ENCODE results near the gene ARHGEF19. TPM values are rescaled to one million over a fixed set of nuclear protein-coding genes. Genes with fewer than 3 reads are reported as not detected.

ARHGEF19 gene
- total and polyA plus RNA-seq, 10 donors = 3.5 to 12.9 (median 7.8) TPM

DNA sequence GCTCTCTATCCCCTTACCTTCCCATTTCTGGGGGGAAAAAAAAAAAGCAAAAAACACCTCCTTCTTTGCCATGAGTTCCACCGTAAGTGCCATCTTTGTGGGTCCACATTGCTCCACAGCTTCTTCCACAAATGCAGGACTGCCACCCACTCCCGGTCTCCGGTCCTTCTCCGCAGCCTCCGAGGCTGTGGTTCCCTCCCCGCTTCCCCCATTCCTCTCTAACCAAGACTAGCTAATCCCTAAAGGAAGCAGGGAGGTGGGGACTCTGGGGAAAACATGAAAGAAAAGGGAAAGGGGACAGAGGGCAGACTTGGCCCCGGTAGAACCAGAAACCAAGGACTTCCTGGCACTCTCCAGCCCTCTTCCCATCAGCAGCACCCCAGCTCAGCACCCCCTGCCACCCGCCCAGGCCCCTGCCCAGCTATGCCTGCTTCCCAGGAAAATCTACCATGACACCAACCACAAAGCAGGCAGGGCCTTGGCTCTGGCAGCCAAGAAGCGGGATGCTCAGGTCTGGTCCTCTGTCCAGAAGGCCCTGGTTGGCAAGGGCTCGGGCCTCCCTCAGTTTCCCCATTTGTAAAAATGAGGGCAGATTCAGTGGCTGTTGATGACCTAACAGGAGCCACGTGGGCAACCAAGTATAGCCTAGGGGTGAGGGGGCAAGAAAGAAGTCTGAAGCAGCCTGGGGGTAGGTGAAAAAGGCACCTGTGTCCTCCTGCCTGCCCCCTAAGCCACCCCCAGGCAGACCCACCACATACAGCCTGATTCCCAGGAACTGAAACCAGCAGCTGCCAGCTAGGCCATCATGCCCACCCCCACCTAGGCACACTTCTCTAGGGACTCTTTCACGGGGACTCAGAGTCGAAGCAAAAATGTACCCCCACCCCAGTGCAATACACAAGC lies 59.1 kb downstream of the ARHGEF19 start:
- Histone ChIP-seq H3K36me3 (peaks cover 0 to 20% (median 2%) of the 10 kb centered on the region in 6 donors), H3K4me1 (peaks cover 30 to 98% (median 72%) of the 10 kb centered on the region in 6 donors), H3K27ac (peak overlapping the region in 7 of 8 donors; percentile 41 to 91 (median 87)), H3K9me3 (no peaks in the 10 kb centered on the region), H3K4me3 (peak overlapping the region; percentile 8 to 74 (median 64)), H3K27me3 (replicated peaks in 1 of 7) (peaks cover 0 to 67% (median 13%) of the 10 kb centered on the region in 7 donors)
- TF ChIP-seq, protein P1, sequence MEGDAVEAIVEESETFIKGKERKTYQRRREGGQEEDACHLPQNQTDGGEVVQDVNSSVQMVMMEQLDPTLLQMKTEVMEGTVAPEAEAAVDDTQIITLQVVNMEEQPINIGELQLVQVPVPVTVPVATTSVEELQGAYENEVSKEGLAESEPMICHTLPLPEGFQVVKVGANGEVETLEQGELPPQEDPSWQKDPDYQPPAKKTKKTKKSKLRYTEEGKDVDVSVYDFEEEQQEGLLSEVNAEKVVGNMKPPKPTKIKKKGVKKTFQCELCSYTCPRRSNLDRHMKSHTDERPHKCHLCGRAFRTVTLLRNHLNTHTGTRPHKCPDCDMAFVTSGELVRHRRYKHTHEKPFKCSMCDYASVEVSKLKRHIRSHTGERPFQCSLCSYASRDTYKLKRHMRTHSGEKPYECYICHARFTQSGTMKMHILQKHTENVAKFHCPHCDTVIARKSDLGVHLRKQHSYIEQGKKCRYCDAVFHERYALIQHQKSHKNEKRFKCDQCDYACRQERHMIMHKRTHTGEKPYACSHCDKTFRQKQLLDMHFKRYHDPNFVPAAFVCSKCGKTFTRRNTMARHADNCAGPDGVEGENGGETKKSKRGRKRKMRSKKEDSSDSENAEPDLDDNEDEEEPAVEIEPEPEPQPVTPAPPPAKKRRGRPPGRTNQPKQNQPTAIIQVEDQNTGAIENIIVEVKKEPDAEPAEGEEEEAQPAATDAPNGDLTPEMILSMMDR (IDR thresholded peaks at IDR 0.05 in 8 of 11, conservative IDR thresholded peaks at IDR 0.05 in 3 of 11) = no peak
- no peak for TF ChIP-seq POLR2A (IDR thresholded peaks at IDR 0.05)
- no peak for TF ChIP-seq POLR2AphosphoS5 (IDR thresholded peaks at IDR 0.05)
- 48 to 64% (median 60%) methylated on average over 13 of the region's 13 CpGs for WGBS, 5 donors
- no peak for DNase-seq
- intact Hi-C loops (cut with DNase I; ENCODE audit: low total_unique reads) = no loop called here

DNA sequence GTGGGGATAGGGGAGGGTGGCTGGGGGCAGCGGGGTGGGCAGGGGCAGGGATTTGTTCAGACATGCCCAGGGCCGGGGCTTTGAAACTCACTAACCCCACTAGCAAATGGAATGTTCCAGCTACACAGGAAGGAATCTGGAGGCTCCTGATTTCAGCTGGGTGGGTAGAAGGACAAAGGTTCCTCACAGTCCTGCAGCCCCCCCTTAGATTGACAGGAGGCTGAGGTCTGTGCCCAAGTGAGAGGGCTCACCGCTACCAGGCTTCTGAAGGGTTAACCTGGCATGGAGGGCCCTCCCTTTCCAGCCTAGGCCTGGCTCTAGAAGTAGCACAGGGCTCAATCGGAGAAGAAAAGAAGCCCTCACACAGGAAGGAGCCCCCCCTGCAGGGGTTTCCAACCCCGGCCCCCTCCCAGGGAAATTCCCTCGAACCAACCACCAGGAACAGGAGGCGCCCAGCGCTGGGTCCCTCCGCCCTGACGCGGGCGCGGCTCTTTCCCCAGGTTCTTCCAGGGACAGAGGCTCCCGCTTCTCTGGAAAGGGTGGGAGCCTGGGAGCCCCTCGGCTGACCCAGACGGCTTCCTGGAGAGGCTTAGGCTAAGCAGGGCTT lies 59.9 kb downstream of the ARHGEF19 start:
- DNase-seq = no peak
- no peak for TF ChIP-seq POLR2A (IDR thresholded peaks at IDR 0.05)
- TF ChIP-seq POLR2AphosphoS5 (IDR thresholded peaks at IDR 0.05) = peak in 2 of 3 donors; percentile 39 to 46
- Histone ChIP-seq H3K27me3 (replicated peaks in 1 of 7) (peaks cover 0 to 67% (median 13%) of the 10 kb centered on the region in 7 donors), H3K27ac (peak overlapping the region; percentile 20 to 91 (median 86)), H3K36me3 (peaks cover 0 to 28% (median 4%) of the 10 kb centered on the region in 6 donors), H3K4me1 (peaks cover 31 to 98% (median 77%) of the 10 kb centered on the region in 6 donors), H3K4me3 (peak overlapping the region in 6 of 8 donors; percentile 21 to 74 (median 58)), H3K9me3 (no peaks in the 10 kb centered on the region)
- WGBS, 5 donors = 45 to 72% (median 55%) methylated on average over 7 to 16 of the region's 16 CpGs
- intact Hi-C loops (cut with DNase I; ENCODE audit: low total_unique reads) = no loop called here

DNA sequence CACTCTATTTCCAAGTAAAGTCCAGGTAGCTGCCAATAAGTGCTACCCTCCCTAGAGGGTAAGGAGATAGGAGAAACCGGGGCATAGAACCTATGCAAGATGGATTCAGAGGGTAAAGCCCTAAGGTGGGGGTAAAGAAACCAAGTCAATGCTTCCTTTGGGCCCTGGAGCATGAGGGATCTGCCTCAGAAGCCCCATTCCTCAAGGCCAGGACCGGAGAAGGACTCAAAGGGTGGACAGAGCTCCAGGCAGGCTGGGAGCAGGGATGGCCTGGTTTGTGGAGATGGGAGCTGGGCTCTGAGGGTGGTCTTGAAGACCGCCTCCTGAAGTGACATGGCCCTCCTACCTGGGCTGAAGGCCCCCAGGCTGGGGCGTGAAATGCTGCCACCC lies 60.5 kb downstream of the ARHGEF19 start:
- H3K4me3 ChIP-seq = peak overlapping the region in 3 of 8 donors; percentile 61 to 74 (median 72)
- TF ChIP-seq, protein P1 (IDR thresholded peaks at IDR 0.05 in 8 of 11, conservative IDR thresholded peaks at IDR 0.05 in 3 of 11) = no peak
- TF ChIP-seq POLR2A (IDR thresholded peaks at IDR 0.05) (no peak), POLR2AphosphoS5 (IDR thresholded peaks at IDR 0.05) (no peak)

DNA sequence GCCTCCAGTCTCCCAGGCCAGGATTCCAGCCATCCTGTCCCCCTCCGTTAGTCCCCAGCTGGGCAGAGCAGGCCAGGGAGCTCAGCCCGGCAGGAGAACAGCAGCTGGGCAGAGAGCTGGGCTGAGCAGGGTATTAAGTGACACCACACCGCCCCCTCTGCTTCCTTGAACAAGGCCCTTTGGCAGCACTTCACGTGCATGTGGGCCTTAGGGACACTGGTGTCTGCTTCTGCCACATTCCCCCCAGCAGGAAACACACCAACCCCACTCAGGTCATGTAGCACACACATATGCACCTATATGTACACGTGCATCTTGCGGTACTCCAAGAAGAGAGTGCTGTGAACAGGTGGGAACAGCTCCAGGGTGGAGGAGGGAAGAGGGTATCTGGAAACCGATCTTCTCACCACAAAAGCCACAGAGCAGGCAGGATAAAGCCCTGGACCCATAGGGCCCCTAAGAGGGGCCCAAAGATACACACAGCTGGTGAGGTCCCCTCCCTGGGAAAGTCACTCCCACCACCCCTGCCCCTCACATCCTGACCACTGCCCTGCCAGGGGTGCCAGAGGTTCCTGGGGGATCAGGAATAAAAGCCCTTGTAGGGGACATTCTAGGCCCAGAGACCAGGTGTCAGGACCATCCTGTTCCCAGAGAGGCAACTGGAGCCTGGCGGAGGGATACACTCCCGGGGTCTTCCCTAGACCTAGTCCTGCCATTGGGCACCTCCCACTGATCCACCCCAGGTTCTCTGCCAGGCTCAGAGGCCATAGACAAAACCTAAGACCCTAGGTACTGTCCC lies 61.1 kb downstream of the ARHGEF19 start:
- WGBS, 5 donors = 26 to 46% (median 39%) methylated on average over 8 to 9 of the region's 9 CpGs
- TF ChIP-seq POLR2AphosphoS5 (IDR thresholded peaks at IDR 0.05) (peak in 1 of 3 donors; percentile 40), POLR2A (IDR thresholded peaks at IDR 0.05) (no peak)
- TF ChIP-seq, protein P1 (IDR thresholded peaks at IDR 0.05 in 8 of 11, conservative IDR thresholded peaks at IDR 0.05 in 3 of 11) = no peak
- no peak for DNase-seq
- H3K4me1 ChIP-seq = peaks cover 37 to 98% (median 80%) of the 10 kb centered on the region in 6 donors
- H3K27me3 ChIP-seq (replicated peaks in 1 of 7) = peaks cover 0 to 67% (median 13%) of the 10 kb centered on the region in 7 donors
- no peaks in the 10 kb centered on the region for H3K9me3 ChIP-seq
- H3K4me3 ChIP-seq = no peak overlapping the region
- H3K36me3 ChIP-seq = peaks cover 0 to 32% (median 4%) of the 10 kb centered on the region in 6 donors
- intact Hi-C loops (cut with DNase I; ENCODE audit: low total_unique reads) = no loop called here
- H3K27ac ChIP-seq = peak overlapping the region in 5 of 8 donors; percentile 86 to 91 (median 87)

More for the DNA sequence above, 60.5 kb downstream of the ARHGEF19 start:
- Histone ChIP-seq H3K9me3 (no peaks in the 10 kb centered on the region), H3K27me3 (replicated peaks in 1 of 7) (peaks cover 0 to 67% (median 13%) of the 10 kb centered on the region in 7 donors), H3K4me1 (peaks cover 36 to 98% (median 80%) of the 10 kb centered on the region in 6 donors), H3K36me3 (peaks cover 0 to 32% (median 4%) of the 10 kb centered on the region in 6 donors), H3K27ac (peak overlapping the region in 5 of 8 donors; percentile 86 to 91 (median 87))
- 72 to 86% (median 78%) methylated on average over 3 to 4 of the region's 4 CpGs for WGBS, 5 donors
- DNase-seq = no peak
- intact Hi-C loops (cut with DNase I; ENCODE audit: low total_unique reads) = no loop called here

Measured in spleen (tissue), 11 donors.